ENCODE measurements around the gene ZNF667.

The ZNF667 gene

GRCh38 chr19:56393119-56394012, 83.8 kb downstream of the ZNF667 start, which contains the start of gene ZNF582:
ZNF582 (minus strand) TSS chr19:56393534; CDS start chr19:56391752, 1,782 bp downstream.
- peak; percentile 76 to 91 for DNase-seq (ENCODE audit: low read depth in 1 of 2, low spot score in 1 of 2)
